GM12875 (cell line): ENCODE results near the gene EPB41.
"Not testable (repeated sequence)": the region's sequence is repeated elsewhere in the genome, so short reads cannot be mapped to it uniquely, and the experiment has no call there.

ENCODE experiments used
- H3K4me3 ChIP-seq: one replicate; pipeline ENCODE4 v1.5.1; 2011; ENCODE audit warnings: low read depth, low read length, control low read depth
- CTCF ChIP-seq: IDR thresholded peaks from 2 replicates; pipeline ENCODE4 v1.5.1; 2011; ENCODE audit warnings: low read depth, mild to moderate bottlenecking, control low read depth, inconsistent platforms, low read length, moderate library complexity, borderline replicate concordance; ENCODE audit not compliant: insufficient read depth

The EPB41 gene

GRCh38 chr1:29105822-29106221, 191.5 kb downstream of the EPB41 start:
- TF ChIP-seq CTCF = no peak
- H3K4me3 ChIP-seq = no peak overlapping the region

GRCh38 chr1:29108041-29108440, 193.7 kb downstream of the EPB41 start:
- not testable (repeated sequence) for H3K4me3 ChIP-seq

- TF ChIP-seq CTCF = no peak
- no peak overlapping the region for H3K4me3 ChIP-seq
Observed at GRCh38 chr1:29112705-29113412, 198.5 kb downstream of the EPB41 start.

- H3K4me3 ChIP-seq = no peak overlapping the region
- TF ChIP-seq CTCF = no peak
Observed at GRCh38 chr1:29113413-29114117, 199.2 kb downstream of the EPB41 start.

- no peak overlapping the region for H3K4me3 ChIP-seq
- TF ChIP-seq CTCF = no peak
Observed at GRCh38 chr1:29114654-29115053, 200.3 kb downstream of the EPB41 start.

GRCh38 chr1:29117381-29117780, 203.0 kb downstream of the EPB41 start:
- no peak for TF ChIP-seq CTCF
- H3K4me3 ChIP-seq = no peak overlapping the region

GRCh38 chr1:29119121-29119929, 205.0 kb downstream of the EPB41 start:
- TF ChIP-seq CTCF = no peak
- no peak overlapping the region for H3K4me3 ChIP-seq
